Measurements from ENCODE around the gene TPI1.
"Not testable (repeated sequence)": the region's sequence is repeated elsewhere in the genome, so short reads cannot be mapped to it uniquely, and the experiment has no call there.

TPI1 gene

DNA sequence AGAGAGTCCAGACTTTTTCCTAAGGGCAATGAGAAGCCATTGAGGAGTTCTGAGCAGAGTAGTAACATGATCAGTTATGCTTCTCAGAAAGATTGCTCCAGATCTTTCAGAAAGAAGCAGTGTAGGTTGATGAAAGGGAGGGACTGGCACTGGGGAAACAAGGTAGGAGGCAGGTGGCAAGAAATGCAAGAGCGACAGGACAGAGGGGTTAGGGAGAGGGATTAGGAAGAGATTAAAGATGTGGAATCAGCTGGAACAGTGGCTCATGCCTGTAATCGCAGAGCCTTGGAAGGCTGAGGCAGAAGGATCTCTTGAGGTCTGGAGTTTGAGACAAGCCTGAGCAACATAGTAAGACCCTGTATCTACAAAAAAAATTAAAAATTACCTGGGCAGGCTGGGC is 19.7 kb upstream of the TPI1 start:
- no peak for DNase-seq (ENCODE audit: low read depth in 2 of 2)

- DNase-seq (ENCODE audit: low read depth in 2 of 2) = no peak
These were observed 17.9 kb upstream of the TPI1 start for GRCh38 chr12:6849427-6849826.

DNA sequence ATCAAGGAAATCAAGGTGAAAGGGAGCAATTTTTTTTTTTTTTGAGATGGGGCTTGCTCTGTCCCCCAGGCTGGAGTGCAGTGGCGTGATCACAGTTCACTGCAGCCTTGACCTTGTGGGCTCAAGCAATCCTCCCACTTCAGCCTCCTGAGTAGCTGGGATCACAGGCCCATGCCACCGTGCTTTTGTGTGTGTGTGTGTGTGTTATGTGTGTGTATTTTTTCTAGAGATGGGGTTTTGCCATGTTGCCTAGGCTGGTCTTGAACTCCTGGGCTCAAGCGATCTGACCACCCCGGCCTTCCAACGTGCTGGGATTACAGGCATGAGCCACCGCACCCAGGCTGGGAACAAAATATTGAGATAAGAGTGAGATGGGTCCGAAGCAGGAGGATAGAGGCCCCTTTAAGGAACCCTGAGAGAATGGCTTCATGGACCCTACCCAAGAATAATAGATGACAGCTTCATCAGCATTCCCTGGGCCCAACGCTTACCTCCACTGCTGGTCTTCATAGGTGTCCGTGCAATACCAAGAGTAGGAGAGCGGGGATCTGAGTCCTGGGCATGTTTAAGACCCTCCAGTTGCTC is 17.3 kb upstream of the TPI1 start:
- no peak for DNase-seq (ENCODE audit: low read depth in 2 of 2)

GRCh38 chr12:6850796-6851152 is 16.6 kb upstream of the TPI1 start:
- no peak for DNase-seq (ENCODE audit: low read depth in 2 of 2)

- peak; percentile 94 to 96 for DNase-seq (ENCODE audit: low read depth in 2 of 2)
These were observed 16.0 kb upstream of the TPI1 start, which contains the start of gene CDCA3 for GRCh38 chr12:6851153-6851920. Gene CDCA3, minus strand, starts transcription at chr12:6851286. Its CDS starts 334 bp downstream, at chr12:6850952.

DNA sequence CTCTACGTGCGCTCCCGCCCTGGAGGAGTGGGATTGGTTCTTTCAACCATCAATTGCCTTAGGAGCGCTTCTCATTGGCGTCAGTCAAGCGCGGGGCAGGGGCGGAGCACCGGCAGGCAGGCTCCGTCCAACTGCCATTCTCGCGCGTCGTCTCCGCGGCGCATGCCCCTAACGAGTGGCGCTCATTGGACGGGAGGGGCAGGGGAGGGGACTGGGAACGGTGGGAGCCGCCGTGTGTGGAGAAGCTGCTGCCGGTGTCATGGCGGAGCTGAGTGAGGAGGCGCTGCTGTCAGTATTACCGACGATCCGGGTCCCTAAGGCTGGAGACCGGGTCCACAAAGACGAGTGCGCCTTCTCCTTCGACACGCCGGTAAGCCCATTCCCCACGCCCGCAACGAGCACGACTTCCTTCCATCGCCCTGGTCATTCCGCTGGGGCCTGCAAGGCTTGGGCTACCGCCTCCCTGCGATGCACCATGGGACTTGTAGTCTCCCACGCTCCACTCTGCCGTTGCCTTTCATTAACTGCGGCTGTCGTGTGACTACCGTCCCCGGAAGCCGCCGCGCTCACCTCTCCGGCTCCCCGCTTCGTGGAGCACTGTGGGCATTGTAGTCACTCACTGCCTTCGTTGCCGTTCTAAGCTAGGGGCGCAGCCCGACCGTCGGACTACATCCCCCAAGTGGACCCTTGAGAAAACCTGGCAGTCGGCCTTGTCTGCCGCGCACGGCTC is 15.2 kb upstream of the TPI1 start, which contains the start of gene USP5:
USP5 (plus strand) TSS at position 230 of the 730 bp plus-strand sequence; CDS start at position 260, 30 bp downstream.
- peak; percentile 93 to 98 for DNase-seq (ENCODE audit: low read depth in 2 of 2)

DNA sequence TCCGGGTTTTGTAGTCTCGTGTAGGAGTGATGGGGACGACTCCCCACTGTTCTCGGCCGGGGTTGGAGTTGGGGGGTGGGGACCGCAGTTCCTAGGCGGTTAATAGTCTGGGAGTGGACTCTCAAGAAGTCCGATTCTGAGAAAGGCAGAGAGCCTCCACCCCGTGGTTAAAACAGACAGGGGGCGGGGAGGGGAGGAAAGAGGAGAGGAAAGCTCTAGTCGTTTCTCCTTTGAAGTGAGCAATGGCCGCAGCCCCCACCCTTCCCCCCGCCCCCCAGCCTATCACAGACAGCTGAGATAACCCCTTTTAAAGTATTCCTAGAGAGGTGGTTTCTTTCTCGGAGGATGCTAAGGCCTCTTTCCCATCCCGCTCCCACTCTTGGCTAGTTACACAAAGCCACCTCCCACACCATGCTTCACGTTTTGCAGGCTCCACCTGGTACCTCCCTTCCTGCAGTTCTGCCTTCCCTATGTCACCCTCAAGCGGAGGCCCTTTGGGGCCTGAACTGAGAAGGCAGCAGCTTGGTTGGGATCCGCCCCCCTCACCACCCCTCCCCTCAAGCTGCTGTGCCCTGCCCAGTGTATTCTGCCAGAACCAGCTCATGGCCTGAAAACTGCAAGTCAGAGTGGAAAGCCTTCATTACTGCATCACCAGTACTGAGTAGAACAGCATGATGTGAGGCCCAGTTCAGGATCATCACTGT is 14.5 kb upstream of the TPI1 start:
- peak; percentile 64 to 72 for DNase-seq (ENCODE audit: low read depth in 2 of 2)

DNA sequence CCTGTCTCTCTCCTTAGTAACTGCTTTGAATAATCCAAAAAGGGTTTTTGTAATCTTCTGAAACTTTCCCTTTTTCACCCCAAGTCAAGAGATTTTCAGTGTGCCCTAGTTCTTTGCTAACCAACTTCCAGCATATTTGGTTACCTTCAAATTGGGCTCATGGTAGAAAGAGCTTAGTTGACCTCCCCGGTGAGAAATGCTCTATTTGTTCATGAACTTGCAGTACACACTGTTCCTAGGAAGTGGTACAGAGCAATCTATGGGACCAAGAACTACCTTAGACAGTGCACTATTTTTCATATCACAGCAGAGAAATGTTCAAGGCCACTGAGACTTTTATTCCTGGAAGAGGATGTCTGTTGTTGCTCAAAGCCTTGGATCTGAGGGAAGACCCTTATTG is 13.7 kb upstream of the TPI1 start:
- DNase-seq (ENCODE audit: low read depth in 2 of 2) = no peak

- DNase-seq (ENCODE audit: low read depth in 2 of 2) = no peak
These were observed 13.3 kb upstream of the TPI1 start for GRCh38 chr12:6854036-6854435.

DNA sequence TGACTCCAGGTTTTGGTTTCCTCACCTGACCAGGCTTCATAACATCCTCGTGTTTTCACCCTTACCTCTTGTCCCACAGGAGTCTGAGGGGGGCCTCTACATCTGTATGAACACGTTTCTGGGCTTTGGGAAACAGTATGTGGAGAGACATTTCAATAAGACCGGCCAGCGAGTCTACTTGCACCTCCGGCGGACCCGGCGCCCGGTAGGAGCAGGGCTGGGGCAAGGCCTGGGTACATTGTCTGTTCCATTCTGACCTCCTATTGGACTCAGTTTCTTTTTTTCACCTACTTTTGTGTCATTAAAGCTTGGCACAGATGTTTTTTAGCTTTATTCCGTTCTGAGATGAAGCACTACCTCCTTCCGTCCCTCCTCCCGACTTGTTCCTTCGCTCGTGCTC is 12.0 kb upstream of the TPI1 start:
- no peak for DNase-seq (ENCODE audit: low read depth in 2 of 2)

DNA sequence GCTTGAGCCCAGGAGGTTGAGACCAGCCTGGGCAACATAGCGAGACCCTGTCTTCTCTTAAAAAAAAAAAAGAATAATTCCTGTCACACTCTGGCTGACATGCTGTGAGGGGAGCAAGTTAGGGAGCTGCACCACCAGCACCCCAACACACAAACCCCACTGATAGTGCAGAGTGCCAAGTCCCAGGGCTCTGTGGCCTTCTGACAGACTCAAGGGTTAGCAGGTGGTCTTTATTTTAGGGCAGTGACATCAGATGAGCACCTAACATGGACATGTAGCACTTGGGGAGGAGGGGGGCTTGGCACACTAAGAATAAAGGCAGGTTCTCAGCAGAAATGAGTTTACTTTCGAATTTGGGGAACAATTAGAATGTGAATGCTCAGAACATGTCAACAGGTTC is 8.5 kb upstream of the TPI1 start:
- DNase-seq (ENCODE audit: low read depth in 2 of 2) = no peak

DNA sequence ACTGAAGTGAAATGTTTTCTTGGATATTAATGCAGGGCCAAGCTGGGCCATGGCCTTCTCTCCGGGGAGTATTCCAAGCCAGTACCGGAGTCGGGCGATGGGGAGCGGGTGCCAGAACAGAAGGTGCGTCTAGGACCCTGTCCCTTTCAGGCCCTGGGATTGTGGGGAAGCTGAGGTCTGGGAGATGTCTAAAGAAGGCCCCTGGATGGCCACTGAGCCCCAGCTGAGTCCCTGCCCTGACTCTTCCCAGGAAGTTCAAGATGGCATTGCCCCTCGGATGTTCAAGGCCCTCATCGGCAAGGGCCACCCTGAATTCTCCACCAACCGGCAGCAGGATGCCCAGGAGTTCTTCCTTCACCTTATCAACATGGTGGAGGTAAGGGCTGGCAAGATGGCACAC is 7.2 kb upstream of the TPI1 start:
- no peak for DNase-seq (ENCODE audit: low read depth in 2 of 2)

DNA sequence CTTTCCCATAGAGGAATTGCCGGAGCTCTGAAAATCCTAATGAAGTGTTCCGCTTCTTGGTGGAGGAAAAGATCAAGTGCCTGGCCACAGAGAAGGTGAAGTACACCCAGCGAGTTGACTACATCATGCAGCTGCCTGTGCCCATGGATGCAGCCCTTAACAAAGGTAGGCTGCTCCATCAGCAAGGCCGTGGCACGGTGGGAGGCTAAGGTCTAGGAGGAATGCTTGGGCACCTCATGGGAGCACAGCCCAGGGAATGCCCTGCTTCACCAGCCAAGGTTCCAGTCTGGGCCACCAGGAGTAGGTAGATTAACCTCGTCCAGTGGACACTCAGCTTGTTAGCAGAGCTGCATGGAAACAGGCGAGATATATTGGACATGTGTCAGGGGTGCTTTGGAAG is 6.4 kb upstream of the TPI1 start:
- no peak for DNase-seq (ENCODE audit: low read depth in 2 of 2)

- DNase-seq (ENCODE audit: low read depth in 2 of 2) = no peak
These were observed 5.9 kb upstream of the TPI1 start for GRCh38 chr12:6861391-6861790.

- DNase-seq (ENCODE audit: low read depth in 2 of 2) = no peak
These were observed 4.3 kb upstream of the TPI1 start for GRCh38 chr12:6863033-6863432.

DNA sequence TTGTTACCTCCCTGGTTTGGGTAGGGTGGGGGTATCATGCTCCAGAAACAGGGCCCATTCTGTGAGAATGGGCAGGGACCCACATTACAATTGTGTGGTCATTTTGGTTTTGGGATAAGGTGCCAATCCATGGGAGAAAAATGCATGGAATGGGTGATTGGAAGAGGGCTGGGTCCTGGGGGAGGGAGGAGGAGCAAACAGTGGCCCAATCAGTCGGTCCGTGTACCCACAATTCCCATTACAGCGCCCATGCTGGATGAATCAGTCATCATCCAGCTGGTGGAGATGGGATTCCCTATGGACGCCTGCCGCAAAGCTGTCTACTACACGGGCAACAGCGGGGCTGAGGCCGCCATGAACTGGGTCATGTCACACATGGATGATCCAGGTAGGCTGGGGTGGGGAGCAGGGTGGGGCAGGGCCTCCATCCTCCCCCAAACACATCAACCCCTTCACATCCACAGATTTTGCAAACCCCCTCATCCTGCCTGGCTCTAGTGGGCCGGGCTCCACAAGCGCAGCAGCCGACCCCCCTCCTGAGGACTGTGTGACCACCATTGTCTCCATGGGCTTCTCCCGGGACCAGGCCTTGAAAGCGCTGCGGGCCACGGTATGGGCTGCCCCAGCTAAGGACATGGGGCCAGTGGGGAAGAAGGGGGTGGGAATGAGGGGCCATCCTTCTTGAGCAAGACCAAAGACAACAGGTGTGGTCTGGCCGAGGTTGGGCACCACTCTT is 3.6 kb upstream of the TPI1 start:
- no peak for DNase-seq (ENCODE audit: low read depth in 2 of 2)

GRCh38 chr12:6865307-6865706 is 2.0 kb upstream of the TPI1 start:
- not testable (repeated sequence) for DNase-seq (ENCODE audit: low read depth in 2 of 2)

- DNase-seq (ENCODE audit: low read depth in 2 of 2) = no peak
These were observed 990 bp upstream of the TPI1 start for GRCh38 chr12:6866163-6866919.

- no peak for DNase-seq (ENCODE audit: low read depth in 2 of 2)
These were observed 365 bp upstream of the TPI1 start for GRCh38 chr12:6866920-6867412.

DNA sequence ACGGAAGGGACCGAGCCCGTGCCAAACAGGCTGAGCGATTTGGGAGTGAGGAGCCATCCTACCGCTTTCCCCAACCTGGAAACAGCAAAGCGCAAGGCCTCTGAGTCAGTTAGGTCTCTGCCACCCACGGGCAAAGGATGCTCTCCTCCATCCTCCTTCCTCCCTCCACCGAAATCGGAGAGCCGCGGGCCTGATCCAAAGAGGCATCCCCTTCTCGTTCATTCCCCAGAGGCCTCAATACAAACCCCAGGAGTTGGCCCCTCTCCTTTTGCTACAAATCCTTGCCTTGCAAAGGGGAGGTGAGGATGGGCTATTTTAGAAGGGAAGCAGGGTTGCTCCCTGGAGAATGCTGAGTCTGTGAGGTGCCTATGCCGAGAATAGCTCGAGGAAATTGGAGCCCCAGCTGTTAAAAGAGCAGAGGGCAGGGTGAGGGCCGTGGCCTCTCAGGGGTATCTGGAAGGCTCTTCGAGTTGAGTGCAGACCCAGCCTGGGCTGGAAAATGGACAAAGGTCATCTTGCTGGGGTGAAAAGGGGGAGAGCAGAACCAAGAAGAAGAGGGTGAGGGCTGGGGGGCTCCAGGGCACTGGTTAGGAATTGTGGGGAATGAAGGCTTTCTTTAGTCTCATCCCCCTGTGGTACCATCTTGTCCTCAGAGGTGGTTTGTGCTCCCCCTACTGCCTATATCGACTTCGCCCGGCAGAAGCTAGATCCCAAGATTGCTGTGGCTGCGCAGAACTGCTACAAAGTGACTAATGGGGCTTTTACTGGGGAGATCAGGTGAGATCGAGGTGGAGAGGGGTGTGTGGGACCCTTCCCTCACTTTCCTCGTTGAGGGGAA is 1.1 kb downstream of the TPI1 start:
- peak in 1 of 2 donors; percentile 22 for DNase-seq (ENCODE audit: low read depth in 2 of 2)

Measured in stimulated activated CD4-positive, alpha-beta T cell treated with anti-CD3 and anti-CD28 coated beads, Interleukin-4, amount 100 ng/mL, for 48 hours (primary cell).